Neural cell (in vitro differentiated cells): ENCODE results near the gene KLHL3. TPM values are rescaled to one million over a fixed set of nuclear protein-coding genes. Genes with fewer than 3 reads are reported as not detected.
"Not testable (repeated sequence)": the region's sequence is repeated elsewhere in the genome, so short reads cannot be mapped to it uniquely, and the experiment has no call there.

Experiments used
- H2AFZ ChIP-seq: fragments of 200-600, 300-800 bp; sonication (generic), shearing (Covaris generic); 2 replicates; pipeline ENCODE4 v1.6.0; 2014; ENCODE audit warnings: low read depth, mild to moderate bottlenecking, antibody characterized with exemption, low read length, moderate library complexity
- H3F3A ChIP-seq: fragments of 200-600 bp; shearing (Covaris generic); 2 replicates; pipeline ENCODE4 v1.6.1; 2016; ENCODE audit warnings: mild to moderate bottlenecking, moderate library complexity, mixed read lengths, antibody characterized with exemption, low read length; ENCODE audit not compliant: insufficient read depth, poor library complexity, severe bottlenecking
- H3K27ac ChIP-seq: fragments of 200-600, 300-800 bp; sonication (generic), shearing (Covaris generic); 2 replicates; pipeline ENCODE4 v1.5.1; 2014; ENCODE audit warnings: mild to moderate bottlenecking, low read length, moderate library complexity
- H3K27me3 ChIP-seq: fragments of 300-800, 200-600 bp; sonication (generic), shearing (Covaris generic); 2 replicates; pipeline ENCODE4 v1.6.0; 2014; ENCODE audit warnings: mild to moderate bottlenecking, low read depth, low read length, moderate library complexity; ENCODE audit not compliant: insufficient read depth
- H3K36me3 ChIP-seq: fragments of 300-800, 200-600 bp; sonication (generic), shearing (Covaris generic); 2 replicates; pipeline ENCODE4 v1.5.1; 2014; ENCODE audit warnings: mild to moderate bottlenecking, antibody characterized with exemption, low read length, moderate library complexity; ENCODE audit not compliant: insufficient read depth
- H3K4me2 ChIP-seq: fragments of 300-800, 200-600 bp; sonication (generic), shearing (Covaris generic); 2 replicates; pipeline ENCODE4 v1.6.0; 2014; ENCODE audit warnings: mild to moderate bottlenecking, low read length
- H3K4me3 ChIP-seq: fragments of 300-800, 200-600 bp; sonication (generic), shearing (Covaris generic); 2 replicates; pipeline ENCODE4 v1.5.1; 2014; ENCODE audit warnings: mild to moderate bottlenecking, low read length, moderate library complexity
- H3K79me2 ChIP-seq: fragments of 200-600 bp; shearing (Covaris generic); replicated peaks from 2 replicates; pipeline ENCODE4 v1.6.0; 2014; ENCODE audit warnings: mild to moderate bottlenecking, low read length, moderate library complexity; ENCODE audit not compliant: insufficient read depth
- H3K9ac ChIP-seq: fragments of 300-800, 200-600 bp; sonication (generic), shearing (Covaris generic); 2 replicates; pipeline ENCODE4 v1.6.1; 2016; ENCODE audit warnings: mild to moderate bottlenecking, low read length, mixed read lengths
- H3K9me2 ChIP-seq: fragments of 200-600 bp; shearing (Covaris generic); 2 replicates; pipeline ENCODE4 v1.6.1; 2016; ENCODE audit warnings: mild to moderate bottlenecking, low read length, mixed read lengths; ENCODE audit not compliant: insufficient read depth
- H3K9me3 ChIP-seq: fragments of 200-600, 300-800 bp; sonication (generic), shearing (Covaris generic); 2 replicates; pipeline ENCODE4 v1.6.1; 2016; ENCODE audit warnings: mild to moderate bottlenecking, mixed run types, low read length, moderate library complexity, mixed read lengths
- H4K20me1 ChIP-seq: fragments of 200-600 bp; shearing (Covaris generic); 2 replicates; pipeline ENCODE4 v1.6.1; 2016; ENCODE audit warnings: mild to moderate bottlenecking, mixed run types; ENCODE audit not compliant: insufficient read depth
- CTCF ChIP-seq: fragments of 450-650 bp; IDR thresholded peaks from 2 replicates; pipeline ENCODE4 v1.5.1; 2014; ENCODE audit warnings: antibody characterized with exemption, mild to moderate bottlenecking, moderate library complexity; ENCODE audit not compliant: poor library complexity, severe bottlenecking
- EP300 ChIP-seq: fragments of 450-650 bp; conservative IDR thresholded peaks from 2 replicates; pipeline ENCODE4 v1.6.1; 2014; ENCODE audit warnings: antibody characterized with exemption, mild to moderate bottlenecking, moderate library complexity; ENCODE audit not compliant: poor library complexity, severe bottlenecking
- EZH2 ChIP-seq: fragments of 200-600, 300-800 bp; shearing (Covaris generic), sonication (generic); IDR thresholded peaks from 2 replicates; pipeline ENCODE4 v1.6.1; 2014; ENCODE audit warnings: antibody characterized with exemption, low read length, borderline replicate concordance, mild to moderate bottlenecking; ENCODE audit not compliant: insufficient read depth, poor library complexity, severe bottlenecking
- MXI1 ChIP-seq: fragments of 450-650 bp; conservative IDR thresholded peaks from 2 replicates; pipeline ENCODE4 v1.6.1; 2014; ENCODE audit warnings: antibody characterized with exemption, mild to moderate bottlenecking; ENCODE audit not compliant: poor library complexity, severe bottlenecking
- POLR2AphosphoS5 ChIP-seq: IDR thresholded peaks from 2 replicates; pipeline ENCODE4 v1.6.1; 2012
- RAD21 ChIP-seq: fragments of 450-650 bp; conservative IDR thresholded peaks from 2 replicates; pipeline ENCODE4 v1.6.1; 2014; ENCODE audit warnings: antibody characterized with exemption, mild to moderate bottlenecking, moderate library complexity
- REST ChIP-seq: IDR thresholded peaks from 2 replicates; pipeline ENCODE4 v1.6.1; 2012; ENCODE audit warnings: borderline replicate concordance
- SMC3 ChIP-seq: fragments of 450-650 bp; conservative IDR thresholded peaks from 2 replicates; pipeline ENCODE4 v1.6.1; 2014; ENCODE audit warnings: antibody characterized with exemption, mild to moderate bottlenecking, moderate library complexity; ENCODE audit not compliant: poor library complexity
- TAF1 ChIP-seq: IDR thresholded peaks from 2 replicates; pipeline ENCODE4 v1.6.1; 2012; ENCODE audit warnings: low read depth
- polyA plus RNA-seq: library from polyadenylated mRNA; depleted of rRNA; stranded (reverse); fragments of >200 nt; gene quantifications from 2 replicates; pipeline ENCODE4 v1.2.3, GENCODE V29; 2014

KLHL3 gene
- polyA plus RNA-seq, 1 donor from 2014 or later: 12.9 TPM

- Histone ChIP-seq H3K27me3 (no peaks in the 10 kb centered on the region), H3K79me2 (no peaks in the 10 kb centered on the region), H3K27ac (no peak overlapping the region), H2AFZ (no peak overlapping the region), H3K9ac (no peak overlapping the region), H4K20me1 (no peaks in the 10 kb centered on the region), H3K4me3 (no peak overlapping the region), H3K9me3 (peaks cover 4% of the 10 kb centered on the region), H3K9me2 (no peaks in the 10 kb centered on the region), H3K36me3 (no peaks in the 10 kb centered on the region), H3K4me2 (no peak overlapping the region), H3F3A (no peaks in the 10 kb centered on the region)
- TF ChIP-seq RAD21 (no peak), EP300 (no peak), POLR2AphosphoS5 (no peak), SMC3 (no peak), REST (no peak), CTCF (no peak), MXI1 (no peak), EZH2 (no peak), TAF1 (no peak)
These were observed 88.5 kb downstream of the KLHL3 start for GRCh38 chr5:137647401-137647800.

GRCh38 chr5:137646761-137647160, 89.1 kb downstream of the KLHL3 start:
- Histone ChIP-seq H3K4me2 (no peak overlapping the region), H4K20me1 (no peaks in the 10 kb centered on the region), H3K27me3 (no peaks in the 10 kb centered on the region), H3K79me2 (no peaks in the 10 kb centered on the region), H3K36me3 (no peaks in the 10 kb centered on the region), H3K9me3 (peaks cover 4% of the 10 kb centered on the region), H3K4me3 (no peak overlapping the region), H3K9me2 (no peaks in the 10 kb centered on the region), H3F3A (no peaks in the 10 kb centered on the region), H3K9ac (no peak overlapping the region), H2AFZ (no peak overlapping the region), H3K27ac (no peak overlapping the region)
- TF ChIP-seq EZH2 (no peak), REST (no peak), SMC3 (no peak), MXI1 (no peak), RAD21 (no peak), POLR2AphosphoS5 (no peak), TAF1 (no peak), EP300 (no peak), CTCF (no peak)

- H3K27ac ChIP-seq, H2AFZ ChIP-seq, H3F3A ChIP-seq, H4K20me1 ChIP-seq, H3K36me3 ChIP-seq, H3K9me2 ChIP-seq, H3K4me3 ChIP-seq, H3K9me3 ChIP-seq, H3K9ac ChIP-seq, H3K79me2 ChIP-seq, H3K27me3 ChIP-seq, H3K4me2 ChIP-seq: not testable (repeated sequence)
These were observed 92.8 kb downstream of the KLHL3 start for GRCh38 chr5:137643081-137643480.
